Measurements from ENCODE around the gene CD248. TPM values are rescaled to one million over a fixed set of nuclear protein-coding genes. Genes with fewer than 3 reads are reported as not detected.

Gene CD248
- total RNA-seq, 4 donors from 2014 or later: 29.9 to 69.7 (median 47.3) TPM

DNA sequence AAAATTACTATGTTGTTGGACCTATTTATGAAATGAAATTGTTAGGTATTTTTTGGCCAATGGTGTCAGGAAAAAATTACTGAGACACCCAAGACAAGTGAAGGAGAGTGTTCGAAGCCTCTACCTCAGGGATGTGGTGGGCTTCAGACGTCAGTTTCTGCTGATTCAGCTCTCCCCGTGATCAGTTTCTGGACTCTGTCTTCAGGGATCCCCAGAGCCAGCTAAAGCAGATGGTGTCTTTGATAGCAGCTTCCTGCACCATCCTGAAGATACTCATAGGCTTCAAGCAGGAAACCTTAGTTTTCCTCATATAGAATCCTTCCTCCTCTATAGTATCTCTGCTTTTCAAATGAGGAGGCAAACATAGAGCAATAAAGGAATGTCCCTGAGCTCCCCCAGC, 7.4 kb downstream of the CD248 start:
- Histone ChIP-seq H3K9me3 (no peaks in the 10 kb centered on the region), H3K4me1 (peaks cover 0 to 21% (median 6%) of the 10 kb centered on the region in 4 donors), H3K4me3 (no peak overlapping the region), H3K27me3 (no peaks in the 10 kb centered on the region), H3K36me3 (no peaks in the 10 kb centered on the region), H3K27ac (no peak overlapping the region)
- WGBS, 2 donors: 53 to 58% methylated on average over 3 of the region's 3 CpGs
- TF ChIP-seq CTCF (IDR thresholded peaks at IDR 0.05): no peak
- no peak for TF ChIP-seq POLR2A (IDR thresholded peaks at IDR 0.05)
- TF ChIP-seq EP300 (IDR thresholded peaks at IDR 0.05): no peak
- DNase-seq (ENCODE audit: low spot score in 2 of 2): no peak

DNA sequence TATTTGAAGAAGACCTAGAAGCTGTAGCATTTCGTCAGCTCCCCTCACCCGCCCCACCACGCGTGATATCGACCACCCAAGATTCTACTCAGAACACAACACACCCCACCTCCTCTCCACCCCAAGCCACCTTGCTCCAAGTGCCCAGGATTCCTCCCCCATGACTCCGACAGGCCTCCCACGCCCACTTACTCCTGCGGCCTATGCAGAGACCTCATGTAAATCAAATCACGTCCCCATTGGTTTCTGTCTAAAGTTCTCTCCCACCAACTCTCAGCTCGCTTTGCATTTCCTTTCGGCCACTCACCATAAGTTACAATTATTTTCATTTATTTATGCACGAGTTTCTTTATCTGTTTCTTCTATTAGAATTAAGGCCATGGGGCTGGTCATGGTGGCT, 14.2 kb downstream of the CD248 start:
- Histone ChIP-seq H3K36me3 (no peaks in the 10 kb centered on the region), H3K9me3 (no peaks in the 10 kb centered on the region), H3K4me3 (no peak overlapping the region), H3K4me1 (no peaks in the 10 kb centered on the region), H3K27me3 (no peaks in the 10 kb centered on the region), H3K27ac (no peak overlapping the region)
- no peak for TF ChIP-seq EP300 (IDR thresholded peaks at IDR 0.05)
- TF ChIP-seq CTCF (IDR thresholded peaks at IDR 0.05): no peak
- TF ChIP-seq POLR2A (IDR thresholded peaks at IDR 0.05): no peak
- 80 to 84% methylated on average over 12 of the region's 12 CpGs for WGBS, 2 donors
- no peak for DNase-seq (ENCODE audit: low spot score in 2 of 2)

DNA sequence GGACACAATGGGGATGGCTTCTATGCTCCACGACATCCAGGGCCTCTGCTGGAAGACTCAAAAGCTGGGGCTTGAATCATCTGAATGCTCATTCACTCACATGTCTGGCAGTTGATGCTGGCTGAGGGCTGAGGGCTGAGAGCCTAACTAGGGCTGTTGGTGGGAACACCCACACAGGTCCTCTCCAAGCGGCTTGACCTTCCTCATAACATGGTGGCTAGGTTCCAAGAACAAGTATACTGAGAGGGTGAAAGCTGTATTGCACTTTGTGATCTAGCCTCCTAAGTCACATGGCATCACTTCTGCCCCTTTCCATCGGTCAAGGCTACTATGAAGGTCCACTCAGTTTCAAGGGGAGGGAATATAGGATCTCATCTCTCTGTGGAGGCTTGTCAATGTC, 17.7 kb downstream of the CD248 start:
- Histone ChIP-seq H3K27ac (no peak overlapping the region), H3K27me3 (peaks cover 0 to 4% of the 10 kb centered on the region in 2 donors), H3K9me3 (no peaks in the 10 kb centered on the region), H3K4me1 (no peaks in the 10 kb centered on the region), H3K36me3 (no peaks in the 10 kb centered on the region), H3K4me3 (no peak overlapping the region)
- TF ChIP-seq EP300 (IDR thresholded peaks at IDR 0.05) (no peak), POLR2A (IDR thresholded peaks at IDR 0.05) (no peak), CTCF (IDR thresholded peaks at IDR 0.05) (no peak)
- 23 to 44% methylated on average over 3 of the region's 3 CpGs for WGBS, 2 donors
- no peak for DNase-seq (ENCODE audit: low spot score in 2 of 2)

DNA sequence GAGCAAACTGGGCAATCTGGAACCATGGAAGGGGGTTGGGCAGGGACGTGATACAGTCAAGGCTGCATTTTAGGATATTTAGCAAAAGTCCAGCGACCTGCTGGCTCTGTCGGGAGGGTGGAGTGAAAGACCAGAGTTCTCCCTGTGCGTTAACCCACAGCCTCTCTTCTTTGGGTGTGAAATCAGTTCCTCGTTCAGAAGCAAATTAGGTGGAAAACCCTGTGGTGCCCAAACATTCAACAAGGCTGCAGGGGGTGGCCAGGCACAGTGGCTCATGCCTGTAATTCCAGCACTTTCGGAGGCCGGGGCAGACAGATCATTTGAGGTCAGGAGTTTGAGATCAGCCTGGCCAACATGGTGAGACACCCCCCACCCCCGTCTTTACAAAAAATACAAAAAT, 19.2 kb downstream of the CD248 start:
- H3K4me3 ChIP-seq: no peak overlapping the region
- H3K27me3 ChIP-seq: peaks cover 0 to 20% of the 10 kb centered on the region in 2 donors
- H3K4me1 ChIP-seq: no peaks in the 10 kb centered on the region
- TF ChIP-seq CTCF (IDR thresholded peaks at IDR 0.05) (no peak), POLR2A (IDR thresholded peaks at IDR 0.05) (no peak), EP300 (IDR thresholded peaks at IDR 0.05) (no peak)
- H3K27ac ChIP-seq: no peak overlapping the region
- H3K36me3 ChIP-seq: no peaks in the 10 kb centered on the region
- 50 to 62% methylated on average over 8 of the region's 8 CpGs for WGBS, 2 donors
- DNase-seq (ENCODE audit: low spot score in 2 of 2): no peak
- no peaks in the 10 kb centered on the region for H3K9me3 ChIP-seq

GRCh38 chr11:66294626-66295620, 21.9 kb downstream of the CD248 start:
- DNase-seq (ENCODE audit: low spot score in 2 of 2): no peak
- WGBS, 2 donors: 82 to 91% methylated on average over 87 to 101 of the region's 123 CpGs
- TF ChIP-seq POLR2A (IDR thresholded peaks at IDR 0.05): no peak
- TF ChIP-seq CTCF (IDR thresholded peaks at IDR 0.05): no peak
- no peak for TF ChIP-seq EP300 (IDR thresholded peaks at IDR 0.05)
- H3K27ac ChIP-seq: no peak overlapping the region
- H3K36me3 ChIP-seq: no peaks in the 10 kb centered on the region
- no peak overlapping the region for H3K4me3 ChIP-seq
- no peaks in the 10 kb centered on the region for H3K9me3 ChIP-seq
- peaks cover 0 to 37% of the 10 kb centered on the region in 2 donors for H3K27me3 ChIP-seq
- H3K4me1 ChIP-seq: peaks cover 0 to 18% (median 6%) of the 10 kb centered on the region in 4 donors
